Prostate gland (tissue), 2 donors: Measurements from ENCODE around the gene RFPL4A. TPM values are rescaled to one million over a fixed set of nuclear protein-coding genes. Genes with fewer than 3 reads are reported as not detected.
"Not testable (repeated sequence)": the region's sequence is repeated elsewhere in the genome, so short reads cannot be mapped to it uniquely, and the experiment has no call there.

ENCODE experiments used
- DNase-seq: peaks from one replicate; pipeline ENCODE4 v3.0.0-alpha.2; 2019; ENCODE audit warnings: low spot score
- H3K27ac ChIP-seq, 2 donors: fragments of 200-600 bp; sonication (generic); 2 replicates each; pipeline ENCODE4 v1.5.1; 2017 to 2019
- H3K27me3 ChIP-seq: fragments of 200-600 bp; sonication (generic); replicated peaks from 2 replicates; pipeline ENCODE4 v1.5.1; 2019; ENCODE audit not compliant: insufficient read depth
- H3K36me3 ChIP-seq, 2 donors: fragments of 200-600 bp; sonication (generic); 1 replicate in 1 of 2; 2 replicates in 1 of 2; pipeline versions ENCODE4 v1.5.1 to v1.8.1; 2017 to 2019
- H3K4me1 ChIP-seq: fragments of 200-600 bp; sonication (generic); replicated peaks from 2 replicates; pipeline ENCODE4 v1.5.1; 2019
- H3K4me3 ChIP-seq, 2 donors: fragments of 200-600 bp; sonication (generic); 2 replicates each; pipeline ENCODE4 v1.5.1; 2017 to 2019
- H3K9me3 ChIP-seq: fragments of 200-600 bp; sonication (generic); 2 replicates; pipeline ENCODE4 v1.5.1; 2017
- POLR2A ChIP-seq: fragments of 450-650 bp; IDR thresholded peaks from one replicate; pipeline ENCODE4 v1.6.1; 2016; ENCODE audit warnings: antibody characterized with exemption, mild to moderate bottlenecking
- POLR2AphosphoS5 ChIP-seq: sonication (generic); formaldehyde crosslinking; IDR thresholded peaks from one replicate; pipeline ENCODE4 v1.6.1; 2017; ENCODE audit warnings: antibody characterized with exemption
- WGBS: methylation state at CpG from one replicate; pipeline ENCODE4 v1.1.5; 2018; 5-methylcytosine and 5-hydroxymethylcytosine counted together
- intact Hi-C: fragments of 100-400 bp; cut with DNase I; formaldehyde crosslinking; loops from one replicate; pipeline ENCODE4 v1.14.2; 2022
- total RNA-seq, 2 donors: library from RNA; depleted of rRNA; stranded (reverse); fragments of >200 nt; gene quantifications; one replicate each; pipeline ENCODE4 v1.1.0, GENCODE V29; 2016
- TF ChIP-seq, protein P1 (sequence below), 4 experiments: fragments of 200-600 bp in 2 of 4; fragments of 450-650 bp in 2 of 4; sonication (generic) in 2 of 4; IDR thresholded peaks; 1 replicate in 3 of 4; 2 replicates in 1 of 4; pipeline ENCODE4 v1.5.1; 2016 to 2019; ENCODE audit warnings: antibody characterized with exemption in 4 of 4, mild to moderate bottlenecking in 2 of 4, moderate library complexity in 2 of 4

Gene RFPL4A
- total RNA-seq, 2 donors from 2014 or later = 0.80 TPM; not detected in 1

DNA sequence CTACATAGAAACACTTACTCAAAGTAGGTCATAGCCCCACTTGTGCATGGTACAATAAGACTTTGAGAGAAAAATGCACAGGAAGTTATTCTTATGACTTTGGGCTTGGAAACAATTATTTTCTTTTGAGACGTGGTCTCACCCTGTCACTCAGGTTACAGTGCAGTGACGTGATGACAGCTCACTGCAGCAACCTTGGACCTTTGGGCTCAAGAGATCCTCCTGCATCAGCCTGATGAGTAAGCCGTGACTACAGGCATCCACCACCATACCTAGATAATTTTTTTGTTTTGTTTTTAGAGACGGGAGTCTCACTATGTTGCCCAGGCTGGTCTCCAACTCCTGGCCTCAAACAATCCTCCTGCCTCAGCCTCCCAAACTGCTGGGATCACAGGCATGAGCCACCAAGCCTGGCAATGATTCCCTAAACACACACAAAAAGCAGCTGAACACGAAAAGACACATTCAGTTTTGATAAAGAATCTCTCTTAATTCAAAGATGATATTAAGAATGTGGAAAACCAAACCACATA, 38.6 kb upstream of the RFPL4A start:
- TF ChIP-seq POLR2AphosphoS5 (no peak), POLR2A (no peak)
- TF ChIP-seq, protein P1, sequence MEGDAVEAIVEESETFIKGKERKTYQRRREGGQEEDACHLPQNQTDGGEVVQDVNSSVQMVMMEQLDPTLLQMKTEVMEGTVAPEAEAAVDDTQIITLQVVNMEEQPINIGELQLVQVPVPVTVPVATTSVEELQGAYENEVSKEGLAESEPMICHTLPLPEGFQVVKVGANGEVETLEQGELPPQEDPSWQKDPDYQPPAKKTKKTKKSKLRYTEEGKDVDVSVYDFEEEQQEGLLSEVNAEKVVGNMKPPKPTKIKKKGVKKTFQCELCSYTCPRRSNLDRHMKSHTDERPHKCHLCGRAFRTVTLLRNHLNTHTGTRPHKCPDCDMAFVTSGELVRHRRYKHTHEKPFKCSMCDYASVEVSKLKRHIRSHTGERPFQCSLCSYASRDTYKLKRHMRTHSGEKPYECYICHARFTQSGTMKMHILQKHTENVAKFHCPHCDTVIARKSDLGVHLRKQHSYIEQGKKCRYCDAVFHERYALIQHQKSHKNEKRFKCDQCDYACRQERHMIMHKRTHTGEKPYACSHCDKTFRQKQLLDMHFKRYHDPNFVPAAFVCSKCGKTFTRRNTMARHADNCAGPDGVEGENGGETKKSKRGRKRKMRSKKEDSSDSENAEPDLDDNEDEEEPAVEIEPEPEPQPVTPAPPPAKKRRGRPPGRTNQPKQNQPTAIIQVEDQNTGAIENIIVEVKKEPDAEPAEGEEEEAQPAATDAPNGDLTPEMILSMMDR (IDR thresholded peaks at IDR 0.05) = no peak
- no peaks in the 10 kb centered on the region for H3K9me3 ChIP-seq
- DNase-seq = no peak
- H3K27ac ChIP-seq = no peak overlapping the region
- 68% methylated on average over 5 of the region's 5 CpGs for WGBS
- no peak overlapping the region for H3K4me3 ChIP-seq
- H3K27me3 ChIP-seq = no peaks in the 10 kb centered on the region
- intact Hi-C loops = no loop called here
- H3K4me1 ChIP-seq = no peaks in the 10 kb centered on the region
- H3K36me3 ChIP-seq = no peaks in the 10 kb centered on the region

DNA sequence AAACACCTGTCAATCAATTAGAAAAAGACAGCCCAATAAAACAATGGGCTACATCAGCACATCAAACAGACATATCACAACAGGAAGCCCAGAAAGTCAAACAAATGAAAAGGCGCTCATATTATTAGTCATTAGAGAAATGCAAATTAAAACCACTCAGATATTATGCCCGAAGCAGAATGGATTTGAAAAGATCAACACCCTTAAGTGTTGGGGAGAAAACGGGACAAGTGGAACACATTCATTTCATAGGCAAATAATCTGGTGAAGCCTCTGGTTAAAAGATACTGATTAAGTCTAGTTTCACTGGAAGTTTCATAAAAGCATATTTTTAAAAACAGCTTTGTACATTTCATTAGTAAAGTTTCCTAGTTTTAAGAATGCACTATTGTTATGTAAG, 38.1 kb upstream of the RFPL4A start:
- Histone ChIP-seq H3K27ac (no peak overlapping the region), H3K36me3 (no peaks in the 10 kb centered on the region), H3K27me3 (no peaks in the 10 kb centered on the region), H3K9me3 (no peaks in the 10 kb centered on the region), H3K4me3 (no peak overlapping the region), H3K4me1 (no peaks in the 10 kb centered on the region)
- TF ChIP-seq POLR2AphosphoS5 = no peak
- TF ChIP-seq, protein P1 (IDR thresholded peaks at IDR 0.05) = no peak
- no peak for TF ChIP-seq POLR2A
- no peak for DNase-seq
- 89% methylated on average over 3 of the region's 3 CpGs for WGBS
- intact Hi-C loops = no loop called here

DNA sequence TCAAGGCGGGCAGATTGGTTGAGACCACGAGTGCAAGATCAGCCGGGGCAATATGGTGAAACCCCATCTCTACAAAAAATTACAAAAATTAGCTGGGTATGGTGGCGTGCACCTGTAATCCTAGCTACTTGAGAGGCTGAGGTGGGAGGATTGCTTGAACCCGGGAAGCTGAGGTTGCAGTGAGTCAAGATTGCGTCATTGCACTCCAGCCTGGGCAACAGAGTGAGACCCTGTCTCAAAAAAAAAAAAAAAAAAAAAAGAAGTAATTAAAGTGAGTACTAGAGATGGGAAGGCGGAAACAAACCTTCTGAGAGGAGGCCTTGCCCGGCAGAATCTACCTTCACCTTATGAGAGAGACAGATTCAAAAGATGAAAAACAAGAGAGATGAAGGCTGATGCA, 35.4 kb upstream of the RFPL4A start:
- Histone ChIP-seq H3K27ac (no peak overlapping the region), H3K27me3 (no peaks in the 10 kb centered on the region), H3K4me3 (no peak overlapping the region), H3K36me3 (no peaks in the 10 kb centered on the region), H3K9me3 (no peaks in the 10 kb centered on the region), H3K4me1 (no peaks in the 10 kb centered on the region)
- 80% methylated on average over 8 of the region's 8 CpGs for WGBS
- intact Hi-C loops = no loop called here
- TF ChIP-seq POLR2AphosphoS5 (no peak), POLR2A (no peak)
- TF ChIP-seq, protein P1 (IDR thresholded peaks at IDR 0.05) = no peak
- DNase-seq = no peak

DNA sequence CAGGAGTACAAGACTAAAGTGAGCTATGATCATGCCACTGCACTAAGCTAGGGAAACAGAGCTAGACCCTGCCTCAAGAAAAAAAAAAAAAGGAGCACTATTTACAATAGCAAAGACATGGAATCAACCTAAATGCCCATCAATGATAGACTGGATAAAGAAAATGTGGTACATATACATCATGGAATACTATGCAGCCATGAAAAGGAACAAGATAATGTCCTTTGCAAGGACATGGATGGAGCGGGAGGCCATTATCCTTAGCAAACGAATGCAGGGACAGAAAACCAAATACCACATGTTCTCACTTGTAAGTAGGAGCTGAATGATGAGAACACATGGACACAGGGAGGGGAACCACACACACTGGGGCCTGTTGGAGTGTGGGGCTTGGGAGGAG, 28.5 kb upstream of the RFPL4A start:
- H3K36me3 ChIP-seq, intact Hi-C loops, H3K4me1 ChIP-seq, H3K9me3 ChIP-seq, DNase-seq, H3K4me3 ChIP-seq, H3K27ac ChIP-seq, H3K27me3 ChIP-seq: not testable (repeated sequence)
- WGBS = 83% methylated on average over 2 of the region's 2 CpGs

DNA sequence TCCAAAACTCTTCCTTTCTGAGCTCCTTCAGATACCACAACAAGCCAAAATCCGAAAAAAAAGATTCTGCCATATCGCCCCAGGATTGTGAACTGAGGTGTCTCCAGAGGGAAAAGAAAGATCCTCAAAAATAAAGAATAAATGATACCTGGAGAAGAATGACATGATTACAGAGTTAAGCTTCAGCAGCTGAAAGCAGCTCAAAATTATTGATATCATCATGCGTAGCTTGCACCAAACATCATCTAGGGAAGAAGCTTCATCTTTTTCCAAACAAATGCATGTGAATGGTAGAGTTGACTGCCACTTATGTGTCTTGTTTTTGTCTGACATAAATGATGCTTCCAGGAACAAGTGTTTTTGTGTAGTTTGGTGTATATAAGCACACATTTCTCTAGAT, 20.6 kb upstream of the RFPL4A start, which contains the start of gene NLRP9:
TSS of gene NLRP9 (minus strand) at position 101 of the 400 bp plus-strand sequence. CDS start at position 73, 28 bp downstream.
- DNase-seq = no peak
- no peaks in the 10 kb centered on the region for H3K36me3 ChIP-seq
- H3K4me1 ChIP-seq = no peaks in the 10 kb centered on the region
- no peaks in the 10 kb centered on the region for H3K9me3 ChIP-seq
- H3K4me3 ChIP-seq = no peak within 1 kb of the TSS
- no peak for TF ChIP-seq POLR2A
- TF ChIP-seq, protein P1 (IDR thresholded peaks at IDR 0.05) = no peak
- TF ChIP-seq POLR2AphosphoS5 = no peak
- intact Hi-C loops = no loop called here
- WGBS = 91% methylated on average over 3 of the region's 3 CpGs
- H3K27me3 ChIP-seq = no peaks in the 10 kb centered on the region
- no peak within 1 kb of the TSS for H3K27ac ChIP-seq
